ENCODE results near the gene TXNDC5.

TXNDC5 gene

DNA sequence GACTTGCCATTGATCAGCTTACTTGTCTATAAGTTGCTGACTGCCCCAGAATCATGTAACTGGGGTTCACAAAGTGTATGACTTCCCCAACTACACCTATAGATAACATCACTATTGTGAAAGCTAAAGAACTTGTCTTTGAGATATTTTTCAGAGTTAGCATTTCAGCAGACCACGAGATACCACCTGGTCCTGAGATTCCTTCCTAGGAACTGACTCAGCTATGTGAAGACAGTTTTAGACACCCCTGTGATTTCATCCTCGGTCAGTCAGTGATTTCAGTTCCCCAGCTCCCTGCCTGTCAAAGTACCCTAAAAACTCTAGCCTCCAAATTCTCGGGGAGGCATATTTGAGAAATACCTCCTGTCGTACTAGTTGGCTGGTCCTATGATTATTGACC lies 62.4 kb downstream of the TXNDC5 start:
- no peak for DNase-seq

GRCh38 chr6:7846966-7847818 lies 63.4 kb downstream of the TXNDC5 start:
- DNase-seq = no peak

GRCh38 chr6:7841781-7842468 lies 68.7 kb downstream of the TXNDC5 start:
- no peak for DNase-seq

- no peak for DNase-seq
These were observed 74.1 kb downstream of the TXNDC5 start for GRCh38 chr6:7836371-7837026.

- DNase-seq = no peak
These were observed 76.9 kb downstream of the TXNDC5 start for GRCh38 chr6:7833751-7834070.

DNA sequence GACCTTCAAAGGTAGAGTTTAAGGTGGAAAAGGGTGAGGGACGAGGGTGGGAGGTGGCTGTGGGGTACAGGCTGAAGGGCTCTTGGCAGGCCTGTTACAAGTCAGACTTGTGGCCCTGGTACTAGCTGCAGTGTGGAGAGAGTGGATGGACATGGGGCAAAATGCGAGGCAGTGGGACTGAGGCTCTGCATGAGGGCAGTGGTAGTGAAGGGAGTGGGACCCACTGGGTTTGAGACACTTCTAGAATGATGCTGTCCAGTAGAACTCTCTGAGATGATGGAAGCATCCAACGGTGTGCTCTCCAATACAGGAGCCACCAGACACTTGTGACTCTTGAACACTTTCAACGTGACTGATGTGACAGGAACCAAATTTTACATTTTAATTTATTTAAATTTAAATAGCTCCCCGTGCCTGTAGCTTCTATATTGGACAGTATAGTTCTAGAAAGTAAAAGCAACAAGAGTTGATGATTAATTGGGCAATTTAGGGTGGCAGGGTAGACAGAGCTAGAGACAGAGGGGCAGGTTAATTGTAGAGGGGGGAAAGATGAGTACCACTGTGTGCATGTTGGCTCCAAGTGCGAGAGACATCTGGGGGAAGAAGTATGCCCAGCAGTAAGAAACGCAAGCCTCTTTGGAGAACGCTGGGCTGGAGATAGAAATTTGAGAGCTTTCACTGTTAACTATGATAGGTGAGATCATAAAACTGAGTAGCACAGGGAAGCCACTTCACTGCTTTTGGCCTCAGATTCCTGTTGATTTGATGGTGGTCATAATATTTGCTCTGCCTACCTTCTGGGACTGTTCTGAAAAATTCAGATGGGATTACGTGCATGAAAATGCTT lies 77.5 kb downstream of the TXNDC5 start:
- DNase-seq = no peak

All from stimulated activated CD4-positive, alpha-beta T cell treated with anti-CD3 and anti-CD28 coated beads, Interleukin-12 subunit alpha, Interleukin-12 subunit beta, amount 100 ng/mL, for 4 hours (primary cell).